Small intestine (tissue), 7 donors: Measurements from ENCODE around the gene VSIR. TPM values are rescaled to one million over a fixed set of nuclear protein-coding genes. Genes with fewer than 3 reads are reported as not detected.

Experiments used
- DNase-seq, 2 donors: peaks; one replicate each; pipeline versions ENCODE4 v3.0.0 to v3.0.0-alpha.2; 2013
- FAIRE-seq: peaks from 2 replicates; lab custom pipeline; 2012; peaks lifted over from hg19 to GRCh38; lab: Jason Lieb, UNC
- H3K27ac ChIP-seq, 3 donors: one replicate each; pipeline ENCODE4 v1.5.1; 2013; ENCODE audit warnings: low read length in 2 of 3, mild to moderate bottlenecking in 2 of 3, control low read depth in 1 of 3, inconsistent platforms in 1 of 3, low read depth in 1 of 3, moderate library complexity in 1 of 3
- H3K27me3 ChIP-seq, 3 donors: one replicate each; pipeline ENCODE4 v1.6.1; 2013; ENCODE audit warnings: low read length in 3 of 3, inconsistent platforms in 1 of 3; ENCODE audit not compliant: control insufficient read depth in 3 of 3, insufficient read depth in 3 of 3
- H3K36me3 ChIP-seq, 3 donors: one replicate each; pipeline ENCODE4 v1.6.1; 2013; ENCODE audit warnings: low read length in 3 of 3, inconsistent platforms in 1 of 3, low read depth in 1 of 3, mild to moderate bottlenecking in 1 of 3, moderate library complexity in 1 of 3; ENCODE audit not compliant: control insufficient read depth in 3 of 3, insufficient read depth in 2 of 3
- H3K4me1 ChIP-seq, 3 donors: one replicate each; pipeline ENCODE4 v1.6.1; 2013; ENCODE audit warnings: low read length in 2 of 3, inconsistent platforms in 1 of 3, low read depth in 1 of 3, mild to moderate bottlenecking in 1 of 3, moderate library complexity in 1 of 3; ENCODE audit not compliant: control insufficient read depth in 3 of 3, insufficient read depth in 2 of 3
- H3K4me3 ChIP-seq, 3 donors: one replicate each; pipeline ENCODE4 v1.5.1; 2013; ENCODE audit warnings: low read length in 3 of 3, control low read depth in 1 of 3, inconsistent platforms in 1 of 3, low read depth in 1 of 3, mild to moderate bottlenecking in 1 of 3, moderate library complexity in 1 of 3
- H3K9me3 ChIP-seq, 2 donors: one replicate each; pipeline ENCODE4 v1.6.1; 2013; ENCODE audit warnings: low read depth in 1 of 2, low read length in 1 of 2; ENCODE audit not compliant: control insufficient read depth in 2 of 2, insufficient read depth in 1 of 2
- WGBS, 3 donors: extraction: QIAGEN DNeasy Blood & Tissue Kit; methylation state at CpG; one replicate each; pipeline ENCODE4 v1.1.7; 2013; 5-methylcytosine and 5-hydroxymethylcytosine counted together
- polyA plus RNA-seq, 4 donors: library from polyadenylated mRNA; stranded (reverse) in 3 of 4; unstranded in 1 of 4; fragments of 200-250 nt in 3 of 4; fragments of 120-200 nt in 1 of 4; gene quantifications; one replicate each; pipeline versions ENCODE4 v1.2.1 to v1.2.3, GENCODE V29; 2013
- donor health status: healthy with polysubstance abuse.
- donor health status: control.
- donor health status: control.
- donor health status: Bipolar disorder and iron deficiency.
- donor health status: healthy.

The VSIR gene
- polyA plus RNA-seq, 4 donors: 26.6 to 58.9 (median 52.1) TPM

- DNase-seq: peak in 1 of 2 donors; percentile 16
- WGBS, 3 donors: 92 to 97% (median 97%) methylated on average over 2 of the region's 2 CpGs
- Histone ChIP-seq H3K27ac (peak overlapping the region; percentile 79 to 85 (median 85)), H3K4me1 (peaks cover 16 to 57% (median 24%) of the 10 kb centered on the region in 3 donors), H3K9me3 (peaks cover 0 to 15% of the 10 kb centered on the region in 2 donors), H3K4me3 (no peak overlapping the region), H3K36me3 (peaks cover 0 to 25% (median 0%) of the 10 kb centered on the region in 3 donors), H3K27me3 (no peaks in the 10 kb centered on the region)
- no peak for FAIRE-seq
Measured at GRCh38 chr10:71745664-71746250, 27.6 kb downstream of the VSIR start.

DNA sequence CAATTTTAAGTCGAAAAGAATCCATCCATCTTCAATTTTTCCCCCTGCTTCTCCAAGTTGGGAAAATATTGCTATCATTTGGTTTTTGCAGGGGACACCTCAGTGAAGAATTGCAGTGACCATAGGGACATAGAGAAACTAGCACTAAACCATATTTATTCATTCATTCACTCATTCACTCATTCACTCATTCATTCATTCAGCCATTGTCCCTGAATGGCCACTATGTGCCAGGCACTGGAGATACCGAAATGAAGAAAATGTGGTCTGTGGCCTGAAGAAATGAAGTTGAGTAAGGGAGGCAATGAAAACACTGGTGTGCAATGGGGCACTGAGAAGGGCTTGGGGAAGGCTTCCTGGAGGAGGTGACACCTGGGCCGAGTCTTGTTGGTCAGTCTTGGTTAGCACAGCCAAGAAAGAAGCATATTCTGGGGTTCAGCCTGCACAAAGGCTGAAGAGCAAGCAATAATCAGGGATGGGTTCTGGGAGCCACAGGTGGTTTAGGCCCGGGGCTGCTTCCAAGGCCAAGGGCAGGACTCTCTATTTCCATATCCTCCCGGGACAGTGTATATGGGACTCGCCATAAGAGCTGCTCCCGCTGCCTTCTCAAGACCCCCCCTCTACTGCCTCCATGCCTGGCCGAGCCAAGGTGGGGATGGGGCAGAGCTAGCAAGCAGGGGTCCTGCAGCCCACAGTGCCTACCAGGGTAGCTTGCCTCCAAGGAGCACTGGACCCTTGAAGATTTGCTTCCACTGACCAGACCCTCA lies 28.2 kb downstream of the VSIR start:
- H3K4me3 ChIP-seq: no peak overlapping the region
- H3K27ac ChIP-seq: no peak overlapping the region
- peaks cover 0 to 15% of the 10 kb centered on the region in 2 donors for H3K9me3 ChIP-seq
- FAIRE-seq (no peak), DNase-seq (no peak)
- H3K27me3 ChIP-seq: no peaks in the 10 kb centered on the region
- H3K36me3 ChIP-seq: peaks cover 0 to 19% (median 0%) of the 10 kb centered on the region in 3 donors
- H3K4me1 ChIP-seq: peaks cover 16 to 51% (median 24%) of the 10 kb centered on the region in 3 donors
- WGBS, 3 donors: 82 to 93% (median 92%) methylated on average over 8 of the region's 8 CpGs

GRCh38 chr10:71743866-71744265 lies 29.5 kb downstream of the VSIR start:
- Histone ChIP-seq H3K9me3 (peaks cover 0 to 15% of the 10 kb centered on the region in 2 donors), H3K4me1 (peaks cover 16 to 39% (median 23%) of the 10 kb centered on the region in 3 donors), H3K4me3 (no peak overlapping the region), H3K36me3 (peaks cover 0 to 7% (median 0%) of the 10 kb centered on the region in 3 donors), H3K27ac (no peak overlapping the region), H3K27me3 (no peaks in the 10 kb centered on the region)
- FAIRE-seq (no peak), DNase-seq (no peak)
- 91 to 95% (median 94%) methylated on average over 1 of the region's 1 CpG for WGBS, 3 donors

- Histone ChIP-seq H3K4me1 (peaks cover 16 to 33% (median 21%) of the 10 kb centered on the region in 3 donors), H3K27ac (peak overlapping the region in 1 of 3 donors; percentile 9), H3K27me3 (no peaks in the 10 kb centered on the region), H3K36me3 (peaks cover 0 to 5% (median 0%) of the 10 kb centered on the region in 3 donors), H3K4me3 (no peak overlapping the region), H3K9me3 (peaks cover 0 to 15% of the 10 kb centered on the region in 2 donors)
- FAIRE-seq (no peak), DNase-seq (no peak)
- 76 to 93% (median 88%) methylated on average over 4 of the region's 4 CpGs for WGBS, 3 donors
Measured at GRCh38 chr10:71743089-71743838, 30.1 kb downstream of the VSIR start.

- no peaks in the 10 kb centered on the region for H3K27me3 ChIP-seq
- H3K4me3 ChIP-seq: no peak overlapping the region
- 81 to 88% (median 85%) methylated on average over 10 of the region's 10 CpGs for WGBS, 3 donors
- H3K27ac ChIP-seq: peak overlapping the region in 1 of 3 donors; percentile 9
- no peaks in the 10 kb centered on the region for H3K36me3 ChIP-seq
- DNase-seq (no peak), FAIRE-seq (no peak)
- peaks cover 13 to 25% (median 14%) of the 10 kb centered on the region in 3 donors for H3K4me1 ChIP-seq
- H3K9me3 ChIP-seq: peaks cover 0 to 15% of the 10 kb centered on the region in 2 donors
Measured at GRCh38 chr10:71742301-71743088, 30.8 kb downstream of the VSIR start.

DNA sequence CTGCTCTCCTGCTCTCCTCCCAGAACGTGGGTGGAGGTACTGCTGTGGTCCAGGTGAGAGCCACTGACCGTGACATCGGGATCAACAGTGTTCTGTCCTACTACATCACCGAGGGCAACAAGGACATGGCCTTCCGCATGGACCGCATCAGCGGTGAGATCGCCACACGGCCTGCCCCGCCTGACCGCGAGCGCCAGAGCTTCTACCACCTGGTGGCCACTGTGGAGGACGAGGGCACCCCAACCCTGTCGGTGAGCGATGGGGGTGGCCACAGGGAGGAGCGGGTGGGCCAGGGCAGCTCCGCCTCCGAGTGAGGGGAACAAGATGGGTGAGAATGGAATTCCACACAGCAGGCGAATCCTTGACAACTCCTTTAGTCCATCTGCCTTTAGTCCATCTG lies 31.6 kb downstream of the VSIR start:
- Histone ChIP-seq H3K27ac (no peak overlapping the region), H3K4me1 (peaks cover 8 to 17% (median 12%) of the 10 kb centered on the region in 3 donors)

GRCh38 chr10:71741029-71741428 lies 32.3 kb downstream of the VSIR start:
- 68 to 73% (median 71%) methylated on average over 4 of the region's 4 CpGs for WGBS, 3 donors
- DNase-seq: no peak
- H3K4me3 ChIP-seq: no peak overlapping the region
- H3K27me3 ChIP-seq: no peaks in the 10 kb centered on the region
- no peaks in the 10 kb centered on the region for H3K36me3 ChIP-seq
- no peak overlapping the region for H3K27ac ChIP-seq
- peaks cover 0 to 15% of the 10 kb centered on the region in 2 donors for H3K9me3 ChIP-seq
- no peak for FAIRE-seq
- peaks cover 8 to 13% (median 8%) of the 10 kb centered on the region in 3 donors for H3K4me1 ChIP-seq

More for the DNA sequence above, 31.6 kb downstream of the VSIR start:
- Histone ChIP-seq H3K36me3 (no peaks in the 10 kb centered on the region), H3K9me3 (peaks cover 0 to 15% of the 10 kb centered on the region in 2 donors), H3K4me3 (no peak overlapping the region), H3K27me3 (no peaks in the 10 kb centered on the region)
- no peak for FAIRE-seq
- no peak for DNase-seq
- 95 to 98% (median 96%) methylated on average over 20 of the region's 20 CpGs for WGBS, 3 donors
